A549 (cell line): Measurements from ENCODE around the gene SRC. TPM values are rescaled to one million over a fixed set of nuclear protein-coding genes. Genes with fewer than 3 reads are reported as not detected.

Source experiments
- ATAC-seq, 2 experiments: fragments of 200-7000 bp in 1 of 2; fragments of >200 bp in 1 of 2; cut with Nextera tagmentation in 1 of 2; cut with Tn5 transposase in 1 of 2; 3 replicates each; pipeline versions ENCODE4 v1.8.0 to v1.9.1; 2018 to 2020; ENCODE audit warnings: mild to moderate bottlenecking in 1 of 2, moderate library complexity in 1 of 2
- CTCF ChIA-PET: fragments of 300-600 bp; sonication (Branson Sonifier 250); formaldehyde crosslinking; extraction: SDS; loops from one replicate; lab custom pipeline; 2021; ENCODE audit warnings: antibody characterized with exemption, inconsistent platforms; lab: Yijun Ruan, JAX
- POLR2A ChIA-PET: fragments of 350-600 bp; formaldehyde crosslinking; extraction: SDS; loops from one replicate; lab custom pipeline; 2021; ENCODE audit warnings: antibody characterized with exemption, inconsistent platforms; lab: Yijun Ruan, JAX
- DNase-seq, 2 experiments: peaks; one replicate each; pipeline versions ENCODE4 v3.0.0 to v3.0.0-alpha.2; 2011 to 2016; ENCODE audit warnings: low read depth in 1 of 2, low spot score in 1 of 2
- FAIRE-seq: peaks from 2 replicates; lab custom pipeline; 2011; peaks lifted over from hg19 to GRCh38; lab: Jason Lieb, UNC
- H3K27ac ChIP-seq, 2 experiments: fragments of >200 bp; sonication (Bioruptor Twin); formaldehyde crosslinking; 3 replicates each; pipeline ENCODE4 v1.5.1; 2016 to 2017
- H3K4me1 ChIP-seq: fragments of >200 bp; sonication (Bioruptor Twin); formaldehyde crosslinking; 3 replicates; pipeline ENCODE4 v1.6.1; 2016
- H3K4me2 ChIP-seq: fragments of >200 bp; sonication (Bioruptor Twin); formaldehyde crosslinking; 3 replicates; pipeline ENCODE4 v1.6.1; 2016
- H3K4me3 ChIP-seq: fragments of >200 bp; sonication (Bioruptor Twin); formaldehyde crosslinking; 3 replicates; pipeline ENCODE4 v1.5.1; 2016
- H3K9me3 ChIP-seq: fragments of >200 bp; sonication (Bioruptor Twin); formaldehyde crosslinking; 3 replicates; pipeline ENCODE4 v1.6.1; 2016
- BHLHE40 ChIP-seq: IDR thresholded peaks from 2 replicates; pipeline ENCODE4 v1.6.1; 2012; ENCODE audit warnings: low read depth, low read length, inconsistent platforms
- CBX8 ChIP-seq: fragments of 200-600 bp; sonication (generic); IDR thresholded peaks from 2 replicates; pipeline ENCODE4 v1.6.1; 2016
- CTCF ChIP-seq: fragments of >200 bp; sonication (Bioruptor Twin); formaldehyde crosslinking; IDR thresholded peaks from 3 replicates; pipeline ENCODE4 v1.5.1; 2016
- FOSB ChIP-seq: fragments of 250-450 bp; sonication (Bioruptor Pico); IDR thresholded peaks from 2 replicates; pipeline ENCODE4 v1.5.0; 2020; ENCODE audit warnings: mild to moderate bottlenecking, moderate library complexity
- FOSL2 ChIP-seq, 2 experiments: fragments of 450-650 bp in 1 of 2; fragments of >200 bp in 1 of 2; sonication (Bioruptor Twin) in 1 of 2; formaldehyde crosslinking; IDR thresholded peaks; 2 replicates each; pipeline versions ENCODE4 v1.5.0 to v1.6.1; 2016 to 2020; ENCODE audit warnings: mild to moderate bottlenecking in 1 of 2, moderate library complexity in 1 of 2
- FOXS1 ChIP-seq: fragments of 250-450 bp; sonication (Bioruptor Pico); IDR thresholded peaks from 2 replicates; pipeline ENCODE4 v1.5.0; 2020; ENCODE audit warnings: mild to moderate bottlenecking, moderate library complexity
- GATA3 ChIP-seq: IDR thresholded peaks from 2 replicates; pipeline ENCODE4 v1.6.1; 2012; ENCODE audit warnings: borderline replicate concordance
- JUN ChIP-seq, 2 experiments: fragments of >200 bp; sonication (Bioruptor Twin); formaldehyde crosslinking; IDR thresholded peaks; 2 replicates in 1 of 2; 3 replicates in 1 of 2; pipeline ENCODE4 v1.6.1; 2016 to 2017
- KDM1A ChIP-seq: fragments of 200-600 bp; sonication (generic); IDR thresholded peaks from 2 replicates; pipeline ENCODE4 v1.6.1; 2016; ENCODE audit warnings: low read depth, mild to moderate bottlenecking
- MAZ ChIP-seq: fragments of 150-350 bp; IDR thresholded peaks from 2 replicates; pipeline ENCODE4 v1.6.1; 2014; ENCODE audit warnings: antibody characterized with exemption, low read depth, low read length, borderline replicate concordance
- NR3C1 ChIP-seq: fragments of >200 bp; sonication (Bioruptor Twin); formaldehyde crosslinking; IDR thresholded peaks from 3 replicates; pipeline ENCODE4 v1.6.1; 2017
- POLR2AphosphoS2 ChIP-seq: conservative IDR thresholded peaks from 2 replicates; pipeline ENCODE4 v1.6.1; 2012; ENCODE audit warnings: low read length, improper control_type of control experiment, inconsistent platforms
- RARB ChIP-seq: fragments of 250-450 bp; sonication (Bioruptor Pico); IDR thresholded peaks from 2 replicates; pipeline ENCODE4 v1.8.0; 2021; ENCODE audit warnings: mild to moderate bottlenecking, moderate library complexity
- RCOR1 ChIP-seq: fragments of 150-350 bp; IDR thresholded peaks from 2 replicates; pipeline ENCODE4 v1.6.1; 2014; ENCODE audit warnings: antibody characterized with exemption, low read length, low read depth
- TFCP2L1 ChIP-seq: fragments of 250-450 bp; sonication (Bioruptor Pico); IDR thresholded peaks from 2 replicates; pipeline ENCODE4 v1.5.0; 2021; ENCODE audit warnings: mild to moderate bottlenecking
- ZC3H11A ChIP-seq: fragments of 450-650 bp; IDR thresholded peaks from 2 replicates; pipeline ENCODE4 v1.6.1; 2014; ENCODE audit warnings: antibody characterized with exemption, mild to moderate bottlenecking
- ZFP36 ChIP-seq: fragments of 450-650 bp; IDR thresholded peaks from 2 replicates; pipeline ENCODE4 v1.6.1; 2014; ENCODE audit warnings: borderline replicate concordance; ENCODE audit not compliant: partially characterized antibody
- WGBS: methylation state at CpG from one replicate; pipeline ENCODE4 v1.1.6; 2017; ENCODE audit errors: missing lambda C conversion rate; 5-methylcytosine and 5-hydroxymethylcytosine counted together
- polyA plus RNA-seq, 4 experiments: library from polyadenylated mRNA; depleted of rRNA in 3 of 4; stranded (reverse); fragments of >200 nt; fragmentation: RNase III in 1 of 4; extraction: RNeasy Plus Mini Kit Qiagen cat#74134 plus additional on column Dnase treatment in 1 of 4; gene quantifications; 2 replicates in 3 of 4; 3 replicates in 1 of 4; pipeline ENCODE4 v1.2.3, GENCODE V29; 2011 to 2017
- TF ChIP-seq, protein P1 (sequence below): fragments of 150-350 bp; IDR thresholded peaks from 2 replicates; pipeline ENCODE4 v1.6.1; 2014; ENCODE audit warnings: low read depth, mild to moderate bottlenecking, low read length
- TF ChIP-seq, protein P2 (sequence below): fragments of >200 bp; sonication (Bioruptor Twin); formaldehyde crosslinking; IDR thresholded peaks from 3 replicates; pipeline ENCODE4 v1.6.1; 2016

Gene SRC
- polyA plus RNA-seq, 2 of the 4 experiments (the other 2 are of a cell fraction) = 139 to 154 TPM

- ChIA-PET POLR2A (no interaction called here), CTCF (interaction anchor here (0.7 kb wide), 1 partner anchor 13 kb away, joined by 4 read pairs; no protein-coding TSS in a partner anchor)
- H3K9me3 ChIP-seq = peaks cover 6% of the 10 kb centered on the region
- ATAC-seq = no peak
- TF ChIP-seq ZC3H11A (no peak), RARB (CRISPR knock-in tag) (no peak)
- TF ChIP-seq, protein P1, sequence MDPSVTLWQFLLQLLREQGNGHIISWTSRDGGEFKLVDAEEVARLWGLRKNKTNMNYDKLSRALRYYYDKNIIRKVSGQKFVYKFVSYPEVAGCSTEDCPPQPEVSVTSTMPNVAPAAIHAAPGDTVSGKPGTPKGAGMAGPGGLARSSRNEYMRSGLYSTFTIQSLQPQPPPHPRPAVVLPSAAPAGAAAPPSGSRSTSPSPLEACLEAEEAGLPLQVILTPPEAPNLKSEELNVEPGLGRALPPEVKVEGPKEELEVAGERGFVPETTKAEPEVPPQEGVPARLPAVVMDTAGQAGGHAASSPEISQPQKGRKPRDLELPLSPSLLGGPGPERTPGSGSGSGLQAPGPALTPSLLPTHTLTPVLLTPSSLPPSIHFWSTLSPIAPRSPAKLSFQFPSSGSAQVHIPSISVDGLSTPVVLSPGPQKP = no peak
- H3K4me3 ChIP-seq = no peak overlapping the region
- no peaks in the 10 kb centered on the region; the same call in 2 of the 3 replicates for H3K4me1 ChIP-seq
- no peak for FAIRE-seq
- DNase-seq = no peak
- no peak overlapping the region for H3K4me2 ChIP-seq
- H3K27ac ChIP-seq = no peak overlapping the region
- WGBS = 97% methylated on average over 9 of the region's 9 CpGs
Observed at GRCh38 chr20:37317994-37318640, 27.8 kb upstream of the SRC start.

- ATAC-seq (no peak), FAIRE-seq (no peak)
- no peak overlapping the region for H3K4me2 ChIP-seq
Observed at GRCh38 chr20:37319151-37319671, 26.7 kb upstream of the SRC start.

GRCh38 chr20:37323985-37324384 is 22.0 kb upstream of the SRC start:
- no peak for ATAC-seq
- POLR2A ChIA-PET = no interaction called here
- no peak for FAIRE-seq

More at GRCh38 chr20:37319151-37319671, 26.7 kb upstream of the SRC start:
- Histone ChIP-seq H3K4me3 (no peak overlapping the region), H3K4me1 (no peaks in the 10 kb centered on the region), H3K27ac (no peak overlapping the region)
- ChIA-PET CTCF (interaction anchor here (1.0 kb wide), 1 partner anchor 43 kb away, joined by 3 read pairs; no protein-coding TSS in a partner anchor), POLR2A (no interaction called here)
- no peak for DNase-seq
- WGBS = 86% methylated on average over 8 of the region's 8 CpGs
- TF ChIP-seq JUN (IDR thresholded peaks at IDR 0.05) (no peak), FOSB (CRISPR knock-in tag) (no peak), TFCP2L1 (CRISPR knock-in tag) (no peak), BHLHE40 (no peak), CTCF (no peak), FOSL2 (IDR thresholded peaks at IDR 0.05) (no peak), FOSL2 (CRISPR knock-in tag; IDR thresholded peaks at IDR 0.05) (no peak), NR3C1 (no peak), MAZ (no peak), POLR2AphosphoS2 (no peak)
- TF ChIP-seq, protein P2, sequence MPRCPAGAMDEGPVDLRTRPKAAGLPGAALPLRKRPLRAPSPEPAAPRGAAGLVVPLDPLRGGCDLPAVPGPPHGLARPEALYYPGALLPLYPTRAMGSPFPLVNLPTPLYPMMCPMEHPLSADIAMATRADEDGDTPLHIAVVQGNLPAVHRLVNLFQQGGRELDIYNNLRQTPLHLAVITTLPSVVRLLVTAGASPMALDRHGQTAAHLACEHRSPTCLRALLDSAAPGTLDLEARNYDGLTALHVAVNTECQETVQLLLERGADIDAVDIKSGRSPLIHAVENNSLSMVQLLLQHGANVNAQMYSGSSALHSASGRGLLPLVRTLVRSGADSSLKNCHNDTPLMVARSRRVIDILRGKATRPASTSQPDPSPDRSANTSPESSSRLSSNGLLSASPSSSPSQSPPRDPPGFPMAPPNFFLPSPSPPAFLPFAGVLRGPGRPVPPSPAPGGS = no peak
- TF ChIP-seq, all 56 proteins: peak for 0
- H3K9me3 ChIP-seq = peaks cover 6% of the 10 kb centered on the region

More at GRCh38 chr20:37323985-37324384, 22.0 kb upstream of the SRC start:
- no peak for DNase-seq
- Histone ChIP-seq H3K9me3 (peaks cover 6% of the 10 kb centered on the region), H3K4me1 (no peaks in the 10 kb centered on the region), H3K4me3 (no peak overlapping the region), H3K4me2 (no peak overlapping the region), H3K27ac (no peak overlapping the region)
- CTCF ChIA-PET = interaction anchor here (0.6 to 1.3 kb wide), 4 partner anchors 32 to 171 kb away, joined by 3 to 5 read pairs (median 4); no protein-coding TSS in a partner anchor
- TF ChIP-seq RCOR1 (no peak), FOSL2 (IDR thresholded peaks at IDR 0.05) (no peak), FOSL2 (CRISPR knock-in tag; IDR thresholded peaks at IDR 0.05) (no peak), ZFP36 (no peak), CTCF (no peak), KDM1A (no peak), GATA3 (no peak), CBX8 (no peak), FOXS1 (CRISPR knock-in tag) (no peak)
- TF ChIP-seq, protein P2 = no peak
- WGBS = 68% methylated on average over 2 of the region's 2 CpGs
